ENCODE results near the gene MED25. TPM values are rescaled to one million over a fixed set of nuclear protein-coding genes. Genes with fewer than 3 reads are reported as not detected.
A peak's percentile ranks its signal among the peaks of the same experiment; 100 is the strongest.

MED25 gene
- polyA plus RNA-seq, 1 of the 3 experiments (the other 2 are of a cell fraction) = 30.2 TPM

DNA sequence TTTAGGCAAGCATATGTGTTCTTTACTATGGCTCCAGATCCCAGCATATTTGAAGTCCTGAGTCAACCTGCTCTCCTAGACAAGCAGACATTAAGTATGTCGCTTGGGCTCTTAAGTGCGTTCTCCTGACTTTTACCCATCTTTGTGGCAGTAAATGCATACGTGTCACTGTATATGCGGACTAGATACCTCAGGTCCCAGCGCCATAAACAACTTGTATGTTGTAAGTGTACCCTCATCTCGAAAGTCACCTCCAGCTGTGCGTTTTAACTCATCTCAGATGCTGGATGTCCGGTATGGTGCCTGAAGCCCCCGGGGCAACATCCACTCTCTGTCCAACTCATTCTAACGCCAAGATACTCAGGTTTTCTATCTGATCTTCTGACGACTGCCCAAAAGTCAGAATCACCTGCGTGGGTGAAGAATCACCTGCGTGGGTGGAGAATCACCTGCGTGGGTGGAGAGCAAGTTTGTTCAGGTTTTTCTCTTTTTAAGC lies 34.6 kb downstream of the MED25 start:
- CTCF ChIA-PET = interaction anchor here (0.6 to 4.2 kb wide), 3 partner anchors 11 to 48 kb away, joined by 3 to 20 read pairs (median 3); no protein-coding TSS in a partner anchor
- Histone ChIP-seq H3K9ac (peak overlapping the region; percentile 42; the same call in 1 of the 2 replicates), H3K9me2 (no peaks in the 10 kb centered on the region), H2AFZ (ENCODE audit: low read depth) (no peak overlapping the region), H3K4me2 (peak overlapping the region; percentile 90), H3K4me3 (ENCODE audit: low read depth in 2 of 2, low read length in 1 of 2) (peak overlapping the region; percentile 77 to 89), H3K4me1 (ENCODE audit: control insufficient read depth in 1 of 2, insufficient read depth in 2 of 2, low read depth in 1 of 2, low read length in 1 of 2) (peaks cover 15 to 32% of the 10 kb centered on the region in 2 experiments; a peak in 3 of 4 replicates), H4K20me1 (ENCODE audit: insufficient read depth) (peaks cover 54% of the 10 kb centered on the region), H3F3A (replicated peaks; ENCODE audit: insufficient read depth) (peaks cover 52% of the 10 kb centered on the region), H3K9me3 (no peaks in the 10 kb centered on the region), H3K27ac (ENCODE audit: low read depth in 2 of 2, low read length in 1 of 2) (no peak overlapping the region; a peak in 1 of 4 replicates), H3K27me3 (ENCODE audit: insufficient read depth) (no peaks in the 10 kb centered on the region), H3K79me2 (ENCODE audit: insufficient read depth) (peaks cover 53% of the 10 kb centered on the region), H3K36me3 (replicated peaks in 1 of 2; ENCODE audit: control insufficient read depth in 1 of 2, insufficient read depth in 2 of 2, low read length in 1 of 2) (peaks cover 12 to 18% of the 10 kb centered on the region in 2 experiments)
- DNase-seq = no peak
- POLR2A ChIA-PET = interaction anchor here (3.2 kb wide), 2 partner anchors 8 to 12 kb away, joined by 16 to 25 read pairs; no protein-coding TSS in a partner anchor
- TF ChIP-seq JUND (IDR thresholded peaks at IDR 0.05) (no peak), TCF12 (IDR thresholded peaks at IDR 0.05) (no peak), RFX5 (IDR thresholded peaks at IDR 0.05; ENCODE audit: low read length) (no peak), FOXM1 (IDR thresholded peaks at IDR 0.05; ENCODE audit: low read depth) (no peak), GABPA (IDR thresholded peaks at IDR 0.05; ENCODE audit: low read depth) (no peak), SIN3A (IDR thresholded peaks at IDR 0.05; ENCODE audit: borderline replicate concordance, low read depth, low read length) (no peak), MEF2A (IDR thresholded peaks at IDR 0.05; ENCODE audit: borderline replicate concordance, low read depth) (no peak), TAF1 (IDR thresholded peaks at IDR 0.05; ENCODE audit: borderline replicate concordance, low read depth, low read length) (no peak), YY1 (IDR thresholded peaks at IDR 0.05; ENCODE audit: low read depth) (no peak), ELF1 (IDR thresholded peaks at IDR 0.05) (no peak), RAD21 (IDR thresholded peaks at IDR 0.05; ENCODE audit: low read length) (no peak), RXRA (IDR thresholded peaks at IDR 0.05; ENCODE audit: borderline replicate concordance, low read depth) (no peak), TEAD4 (IDR thresholded peaks at IDR 0.05; ENCODE audit: borderline replicate concordance, insufficient read depth) (no peak)
- TF ChIP-seq, protein P1, sequence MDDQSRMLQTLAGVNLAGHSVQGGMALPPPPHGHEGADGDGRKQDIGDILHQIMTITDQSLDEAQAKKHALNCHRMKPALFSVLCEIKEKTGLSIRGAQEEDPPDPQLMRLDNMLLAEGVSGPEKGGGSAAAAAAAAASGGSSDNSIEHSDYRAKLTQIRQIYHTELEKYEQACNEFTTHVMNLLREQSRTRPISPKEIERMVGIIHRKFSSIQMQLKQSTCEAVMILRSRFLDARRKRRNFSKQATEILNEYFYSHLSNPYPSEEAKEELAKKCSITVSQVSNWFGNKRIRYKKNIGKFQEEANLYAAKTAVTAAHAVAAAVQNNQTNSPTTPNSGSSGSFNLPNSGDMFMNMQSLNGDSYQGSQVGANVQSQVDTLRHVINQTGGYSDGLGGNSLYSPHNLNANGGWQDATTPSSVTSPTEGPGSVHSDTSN (IDR thresholded peaks at IDR 0.05) = no peak
- TF ChIP-seq, protein P2, sequence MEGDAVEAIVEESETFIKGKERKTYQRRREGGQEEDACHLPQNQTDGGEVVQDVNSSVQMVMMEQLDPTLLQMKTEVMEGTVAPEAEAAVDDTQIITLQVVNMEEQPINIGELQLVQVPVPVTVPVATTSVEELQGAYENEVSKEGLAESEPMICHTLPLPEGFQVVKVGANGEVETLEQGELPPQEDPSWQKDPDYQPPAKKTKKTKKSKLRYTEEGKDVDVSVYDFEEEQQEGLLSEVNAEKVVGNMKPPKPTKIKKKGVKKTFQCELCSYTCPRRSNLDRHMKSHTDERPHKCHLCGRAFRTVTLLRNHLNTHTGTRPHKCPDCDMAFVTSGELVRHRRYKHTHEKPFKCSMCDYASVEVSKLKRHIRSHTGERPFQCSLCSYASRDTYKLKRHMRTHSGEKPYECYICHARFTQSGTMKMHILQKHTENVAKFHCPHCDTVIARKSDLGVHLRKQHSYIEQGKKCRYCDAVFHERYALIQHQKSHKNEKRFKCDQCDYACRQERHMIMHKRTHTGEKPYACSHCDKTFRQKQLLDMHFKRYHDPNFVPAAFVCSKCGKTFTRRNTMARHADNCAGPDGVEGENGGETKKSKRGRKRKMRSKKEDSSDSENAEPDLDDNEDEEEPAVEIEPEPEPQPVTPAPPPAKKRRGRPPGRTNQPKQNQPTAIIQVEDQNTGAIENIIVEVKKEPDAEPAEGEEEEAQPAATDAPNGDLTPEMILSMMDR (IDR thresholded peaks at IDR 0.05) = no peak
- TF ChIP-seq, protein P3, sequence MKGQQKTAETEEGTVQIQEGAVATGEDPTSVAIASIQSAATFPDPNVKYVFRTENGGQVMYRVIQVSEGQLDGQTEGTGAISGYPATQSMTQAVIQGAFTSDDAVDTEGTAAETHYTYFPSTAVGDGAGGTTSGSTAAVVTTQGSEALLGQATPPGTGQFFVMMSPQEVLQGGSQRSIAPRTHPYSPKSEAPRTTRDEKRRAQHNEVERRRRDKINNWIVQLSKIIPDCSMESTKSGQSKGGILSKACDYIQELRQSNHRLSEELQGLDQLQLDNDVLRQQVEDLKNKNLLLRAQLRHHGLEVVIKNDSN (IDR thresholded peaks at IDR 0.05; ENCODE audit: borderline replicate concordance, low read depth) = no peak
- TF ChIP-seq, protein P4, sequence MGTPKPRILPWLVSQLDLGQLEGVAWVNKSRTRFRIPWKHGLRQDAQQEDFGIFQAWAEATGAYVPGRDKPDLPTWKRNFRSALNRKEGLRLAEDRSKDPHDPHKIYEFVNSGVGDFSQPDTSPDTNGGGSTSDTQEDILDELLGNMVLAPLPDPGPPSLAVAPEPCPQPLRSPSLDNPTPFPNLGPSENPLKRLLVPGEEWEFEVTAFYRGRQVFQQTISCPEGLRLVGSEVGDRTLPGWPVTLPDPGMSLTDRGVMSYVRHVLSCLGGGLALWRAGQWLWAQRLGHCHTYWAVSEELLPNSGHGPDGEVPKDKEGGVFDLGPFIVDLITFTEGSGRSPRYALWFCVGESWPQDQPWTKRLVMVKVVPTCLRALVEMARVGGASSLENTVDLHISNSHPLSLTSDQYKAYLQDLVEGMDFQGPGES (IDR thresholded peaks at IDR 0.05; ENCODE audit: low read depth, low read length) = no peak
- TF ChIP-seq, protein P5, sequence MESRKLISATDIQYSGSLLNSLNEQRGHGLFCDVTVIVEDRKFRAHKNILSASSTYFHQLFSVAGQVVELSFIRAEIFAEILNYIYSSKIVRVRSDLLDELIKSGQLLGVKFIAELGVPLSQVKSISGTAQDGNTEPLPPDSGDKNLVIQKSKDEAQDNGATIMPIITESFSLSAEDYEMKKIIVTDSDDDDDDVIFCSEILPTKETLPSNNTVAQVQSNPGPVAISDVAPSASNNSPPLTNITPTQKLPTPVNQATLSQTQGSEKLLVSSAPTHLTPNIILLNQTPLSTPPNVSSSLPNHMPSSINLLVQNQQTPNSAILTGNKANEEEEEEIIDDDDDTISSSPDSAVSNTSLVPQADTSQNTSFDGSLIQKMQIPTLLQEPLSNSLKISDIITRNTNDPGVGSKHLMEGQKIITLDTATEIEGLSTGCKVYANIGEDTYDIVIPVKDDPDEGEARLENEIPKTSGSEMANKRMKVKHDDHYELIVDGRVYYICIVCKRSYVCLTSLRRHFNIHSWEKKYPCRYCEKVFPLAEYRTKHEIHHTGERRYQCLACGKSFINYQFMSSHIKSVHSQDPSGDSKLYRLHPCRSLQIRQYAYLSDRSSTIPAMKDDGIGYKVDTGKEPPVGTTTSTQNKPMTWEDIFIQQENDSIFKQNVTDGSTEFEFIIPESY (IDR thresholded peaks at IDR 0.05; ENCODE audit: borderline replicate concordance, low read depth) = no peak
- WGBS (ENCODE audit: low lambda C conversion rate) = 44% methylated on average over 14 of the region's 14 CpGs
